HEK293T (cell line): ENCODE data around the gene VWA8.

Experiments
- CTCF ChIA-PET: fragments of 350-600 bp; formaldehyde crosslinking; extraction: SDS; loops from one replicate; lab custom pipeline; 2021; ENCODE audit warnings: antibody characterized with exemption, inconsistent platforms; lab: Yijun Ruan, JAX
- POLR2A ChIA-PET: fragments of 350-600 bp; formaldehyde crosslinking; extraction: SDS; loops from one replicate; lab custom pipeline; 2020; ENCODE audit warnings: antibody characterized with exemption, inconsistent platforms; lab: Yijun Ruan, JAX
- DNase-seq: peaks from one replicate; pipeline ENCODE4 v3.0.0; 2012; ENCODE audit warnings: mixed read lengths; ENCODE audit errors: extremely low spot score
- ARNT ChIP-seq: fragments of 450-650 bp; IDR thresholded peaks from 2 replicates; pipeline ENCODE4 v1.6.1; 2017; ENCODE audit warnings: mild to moderate bottlenecking
- BHLHE40 ChIP-seq: fragments of 450-650 bp; IDR thresholded peaks from 2 replicates; pipeline ENCODE4 v1.6.1; 2016; ENCODE audit warnings: mild to moderate bottlenecking, moderate library complexity, borderline replicate concordance
- CTBP1 ChIP-seq: fragments of 450-650 bp; IDR thresholded peaks from 2 replicates; pipeline ENCODE4 v1.6.1; 2016; ENCODE audit warnings: borderline replicate concordance
- ELF4 ChIP-seq: fragments of 450-650 bp; IDR thresholded peaks from 2 replicates; pipeline ENCODE4 v1.6.1; 2017; ENCODE audit warnings: antibody characterized with exemption
- FOXA1 ChIP-seq: fragments of 450-650 bp; IDR thresholded peaks from 2 replicates; pipeline ENCODE4 v1.6.1; 2016; ENCODE audit warnings: mild to moderate bottlenecking
- FOXK2 ChIP-seq: fragments of 450-650 bp; IDR thresholded peaks from 2 replicates; pipeline ENCODE4 v1.6.1; 2016; ENCODE audit warnings: mild to moderate bottlenecking
- FOXM1 ChIP-seq: fragments of 450-650 bp; IDR thresholded peaks from 2 replicates; pipeline ENCODE4 v1.6.1; 2017; ENCODE audit warnings: mild to moderate bottlenecking, borderline replicate concordance
- HDGF ChIP-seq: fragments of 450-650 bp; IDR thresholded peaks from 2 replicates; pipeline ENCODE4 v1.6.1; 2017; ENCODE audit warnings: antibody characterized with exemption, borderline replicate concordance
- L3MBTL2 ChIP-seq: fragments of 450-650 bp; conservative IDR thresholded peaks from 2 replicates; pipeline ENCODE4 v1.6.1; 2016; ENCODE audit warnings: mild to moderate bottlenecking
- LEF1 ChIP-seq: fragments of 450-650 bp; IDR thresholded peaks from 2 replicates; pipeline ENCODE4 v1.6.1; 2017; ENCODE audit warnings: mild to moderate bottlenecking, borderline replicate concordance
- NFRKB ChIP-seq: fragments of 450-650 bp; IDR thresholded peaks from 2 replicates; pipeline ENCODE4 v1.6.1; 2016; ENCODE audit warnings: mild to moderate bottlenecking, moderate library complexity
- PKNOX1 ChIP-seq: fragments of 450-650 bp; IDR thresholded peaks from 2 replicates; pipeline ENCODE4 v1.6.1; 2016
- SP1 ChIP-seq: fragments of 450-650 bp; IDR thresholded peaks from 2 replicates; pipeline ENCODE4 v1.6.1; 2017
- SUZ12 ChIP-seq: fragments of 450-650 bp; IDR thresholded peaks from 2 replicates; pipeline ENCODE4 v1.6.1; 2016; ENCODE audit warnings: mild to moderate bottlenecking
- TARDBP ChIP-seq: fragments of 450-650 bp; IDR thresholded peaks from 2 replicates; pipeline ENCODE4 v1.6.1; 2016
- ZNF384 ChIP-seq: fragments of 450-650 bp; IDR thresholded peaks from 2 replicates; pipeline ENCODE4 v1.6.1; 2016

Gene VWA8

GRCh38 chr13:41682766-41683165 is 278.1 kb downstream of the VWA8 start:
- TF ChIP-seq TARDBP (no peak), SUZ12 (no peak), ELF4 (no peak), CTBP1 (no peak), FOXM1 (no peak), LEF1 (no peak), ZNF384 (no peak), HDGF (no peak), PKNOX1 (no peak), NFRKB (no peak), FOXA1 (no peak), L3MBTL2 (no peak), FOXK2 (no peak), SP1 (no peak), ARNT (no peak), BHLHE40 (no peak)
- CTCF ChIA-PET = no interaction called here
- POLR2A ChIA-PET = no interaction called here
- DNase-seq = no peak

GRCh38 chr13:41682001-41682400 is 278.9 kb downstream of the VWA8 start:
- TF ChIP-seq HDGF = no peak
- TF ChIP-seq FOXA1 = no peak
- TF ChIP-seq PKNOX1 = no peak
- ChIA-PET POLR2A (no interaction called here), CTCF (no interaction called here)
- DNase-seq = no peak

- ChIA-PET POLR2A (no interaction called here), CTCF (no interaction called here)
- TF ChIP-seq L3MBTL2 (no peak), HDGF (no peak), ELF4 (no peak), SUZ12 (no peak), FOXM1 (no peak), TARDBP (no peak), FOXA1 (no peak), NFRKB (no peak), ZNF384 (no peak), CTBP1 (no peak), PKNOX1 (no peak), BHLHE40 (no peak), SP1 (no peak), ARNT (no peak), FOXK2 (no peak), LEF1 (no peak)
- no peak for DNase-seq
Observed at GRCh38 chr13:41681587-41681986, 279.3 kb downstream of the VWA8 start.

- TF ChIP-seq ELF4 (no peak), NFRKB (no peak), TARDBP (no peak), SUZ12 (no peak), BHLHE40 (no peak), PKNOX1 (no peak), ARNT (no peak), FOXA1 (no peak), LEF1 (no peak), HDGF (no peak), FOXM1 (no peak), CTBP1 (no peak), ZNF384 (no peak), FOXK2 (no peak), L3MBTL2 (no peak), SP1 (no peak)
- POLR2A ChIA-PET = no interaction called here
- no peak for DNase-seq
- CTCF ChIA-PET = no interaction called here
Observed at GRCh38 chr13:41680900-41681299, 280.0 kb downstream of the VWA8 start.

GRCh38 chr13:41678848-41679247 is 282.1 kb downstream of the VWA8 start:
- ChIA-PET CTCF (interaction anchor here (1.0 to 2.1 kb wide), 2 partner anchors 9 to 11 kb away, joined by 3 to 9 read pairs; no protein-coding TSS in a partner anchor), POLR2A (no interaction called here)
- no peak for TF ChIP-seq LEF1
- no peak for TF ChIP-seq BHLHE40
- TF ChIP-seq ELF4 = no peak
- TF ChIP-seq NFRKB = no peak
- TF ChIP-seq PKNOX1 = no peak
- no peak for TF ChIP-seq ZNF384
- no peak for TF ChIP-seq TARDBP
- no peak for TF ChIP-seq SP1
- no peak for TF ChIP-seq FOXA1
- no peak for TF ChIP-seq CTBP1
- no peak for TF ChIP-seq ARNT
- TF ChIP-seq FOXM1 = no peak
- TF ChIP-seq FOXK2 = no peak
- TF ChIP-seq SUZ12 = no peak
- no peak for TF ChIP-seq HDGF
- no peak for TF ChIP-seq L3MBTL2
- no peak for DNase-seq
